SH-SY5Y (cell line): Measurements from ENCODE around the gene CDKN2A.

Experiments used
- GATA2 ChIP-seq: IDR thresholded peaks from 2 replicates; pipeline ENCODE4 v1.6.1; 2011; ENCODE audit warnings: mild to moderate bottlenecking, low read depth, low read length
- GATA3 ChIP-seq: IDR thresholded peaks from 2 replicates; pipeline ENCODE4 v1.6.1; 2011; ENCODE audit warnings: low read depth, mild to moderate bottlenecking, low read length, moderate library complexity

- TF ChIP-seq GATA2 (no peak), GATA3 (no peak)
Observed at GRCh38 chr9:21995006-21995665, 944 bp upstream of the CDKN2A start.
